Measurements from ENCODE around the gene RALGAPA2.
"Not testable (repeated sequence)": the region's sequence is repeated elsewhere in the genome, so short reads cannot be mapped to it uniquely, and the experiment has no call there.

RALGAPA2 gene

DNA sequence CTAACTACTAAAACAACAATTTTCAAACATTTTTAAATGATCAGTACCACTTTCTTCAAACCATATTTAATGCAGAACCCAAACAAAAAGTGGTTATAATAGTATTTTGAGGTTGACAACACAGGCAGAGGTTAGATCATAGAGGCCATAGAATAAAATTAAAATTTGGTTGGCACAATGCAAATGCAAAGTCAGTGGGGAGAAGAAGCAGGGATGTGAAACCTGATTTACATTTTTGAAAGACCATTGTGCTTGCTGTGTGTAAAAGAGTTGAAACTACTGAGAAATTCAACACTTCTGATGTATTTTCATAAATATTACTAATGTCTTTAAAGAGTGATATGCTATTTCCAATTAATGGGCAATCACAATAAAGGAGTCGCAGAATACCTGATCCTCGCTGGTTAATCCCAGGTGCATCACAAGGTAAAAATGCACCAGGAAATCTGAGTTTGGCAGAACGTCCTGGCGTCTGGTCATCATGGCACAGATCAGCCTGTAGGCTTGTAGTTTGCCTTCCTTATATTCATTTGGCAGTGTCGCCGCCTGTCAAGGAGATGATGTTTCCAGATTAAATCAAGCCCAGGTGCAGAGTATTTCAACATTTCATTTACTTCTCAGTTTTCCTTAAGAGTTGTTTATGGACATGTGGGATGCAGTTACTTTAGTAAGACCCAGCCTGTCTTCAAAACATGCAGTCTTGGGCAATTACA is 141.2 kb downstream of the RALGAPA2 start:
- DNase-seq (ENCODE audit: low spot score): no peak

DNA sequence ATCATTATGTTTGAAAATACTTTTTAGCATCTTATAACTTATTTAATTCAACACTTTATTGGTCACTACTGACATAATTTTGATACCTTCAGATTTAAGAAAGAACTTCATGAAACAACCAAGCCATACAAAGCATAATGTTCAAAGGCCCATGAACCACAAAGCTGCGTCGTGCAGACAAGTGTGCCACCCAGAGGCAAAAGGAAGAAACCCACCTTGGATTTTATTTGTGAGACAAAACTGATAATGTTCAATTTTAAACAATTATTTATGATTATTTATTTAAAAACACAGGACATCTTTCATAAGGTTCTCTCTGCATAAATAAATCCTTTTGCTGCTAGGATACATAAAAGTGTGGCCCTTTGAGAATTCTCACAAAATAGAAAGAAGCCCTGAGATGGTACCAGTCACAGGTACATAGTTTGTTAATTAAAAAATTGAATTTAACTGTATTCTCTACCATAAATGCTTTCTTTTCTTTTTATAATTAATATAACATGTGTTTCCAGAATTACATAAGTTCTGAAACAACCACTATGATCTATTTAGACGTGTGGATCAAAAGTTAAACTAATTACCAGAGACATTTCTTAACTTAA is 143.7 kb downstream of the RALGAPA2 start:
- DNase-seq (ENCODE audit: low spot score): peak; percentile 9

- no peak for DNase-seq (ENCODE audit: low spot score)
Measured at GRCh38 chr20:20567712-20568111, 144.7 kb downstream of the RALGAPA2 start.

DNA sequence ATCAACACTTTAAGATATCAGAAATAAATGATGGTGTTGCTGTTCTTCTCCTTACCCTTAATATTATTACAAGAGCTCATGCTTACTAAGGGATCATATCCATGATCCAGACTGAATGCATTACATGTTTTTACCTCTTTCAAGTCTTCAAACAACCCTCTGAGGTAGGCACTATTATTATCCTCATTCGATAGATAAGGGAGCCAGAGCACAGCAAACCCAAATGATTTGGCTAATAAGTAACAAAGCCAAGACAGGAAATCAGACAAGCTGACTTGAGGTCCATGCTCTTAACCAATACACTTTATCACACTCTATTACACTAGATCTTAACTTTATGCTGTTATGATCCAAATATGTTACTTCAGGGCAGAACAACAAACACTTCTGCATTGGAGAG is 145.9 kb downstream of the RALGAPA2 start:
- no peak for DNase-seq (ENCODE audit: low spot score)

GRCh38 chr20:20564279-20564678 is 148.2 kb downstream of the RALGAPA2 start:
- no peak for DNase-seq (ENCODE audit: low spot score)

DNA sequence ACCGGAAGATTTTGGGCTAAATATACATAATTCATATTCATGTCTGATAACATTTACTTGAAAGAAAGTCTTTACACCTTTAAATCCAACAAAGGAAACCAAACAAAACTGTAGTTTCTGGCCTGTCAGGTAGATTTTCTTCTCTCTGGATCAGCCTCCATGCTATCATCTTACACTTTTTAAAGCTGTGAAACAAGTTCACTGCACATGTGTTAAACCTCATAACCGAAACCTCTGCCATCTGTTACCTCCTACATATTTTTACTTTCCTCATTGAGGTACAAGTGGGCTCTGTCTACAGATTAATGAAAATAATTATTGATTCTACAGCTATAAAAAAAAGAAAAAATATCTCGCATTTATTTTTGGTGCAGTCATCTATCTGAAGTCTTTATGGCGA is 149.9 kb downstream of the RALGAPA2 start:
- no peak for DNase-seq (ENCODE audit: low spot score)

DNA sequence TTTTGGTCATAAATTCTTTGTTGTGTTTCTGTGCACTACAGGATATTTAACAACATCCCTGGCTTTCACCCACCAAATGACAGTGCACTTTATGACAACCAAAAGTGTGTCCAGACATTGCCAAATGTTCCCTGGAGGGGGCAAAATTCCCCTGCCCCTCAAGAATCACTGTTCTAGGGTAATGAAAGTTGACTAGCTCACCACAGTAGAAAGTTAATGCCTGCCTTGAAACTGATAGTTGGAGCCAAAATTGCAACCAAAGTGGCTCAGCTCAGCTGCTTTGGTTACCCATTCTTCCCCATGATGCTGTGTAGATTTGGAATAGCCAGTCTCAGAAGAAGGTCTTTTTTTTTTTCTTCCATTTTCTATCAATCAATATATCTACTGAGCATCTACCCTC is 150.6 kb downstream of the RALGAPA2 start:
- DNase-seq (ENCODE audit: low spot score): no peak

GRCh38 chr20:20561172-20561571 is 151.3 kb downstream of the RALGAPA2 start:
- DNase-seq (ENCODE audit: low spot score): no peak

DNA sequence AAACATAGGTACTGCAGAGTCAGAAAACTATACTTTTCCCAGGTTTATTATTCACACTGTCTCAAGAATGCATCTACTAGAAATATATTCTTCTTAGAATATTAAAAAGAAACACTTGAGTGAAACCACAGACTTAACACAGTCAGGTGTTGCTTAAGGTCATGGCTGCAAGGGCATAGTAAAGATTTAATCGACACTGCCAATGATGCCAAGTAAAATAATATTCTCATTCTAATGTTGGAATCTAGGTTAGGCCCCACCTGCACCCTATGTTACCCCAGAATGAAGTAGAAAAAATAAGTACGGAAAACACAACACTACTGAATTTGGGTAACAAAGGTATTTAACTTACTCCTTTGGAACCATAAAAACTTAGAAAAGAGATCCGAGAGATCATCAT is 155.0 kb downstream of the RALGAPA2 start:
- no peak for DNase-seq (ENCODE audit: low spot score)

DNA sequence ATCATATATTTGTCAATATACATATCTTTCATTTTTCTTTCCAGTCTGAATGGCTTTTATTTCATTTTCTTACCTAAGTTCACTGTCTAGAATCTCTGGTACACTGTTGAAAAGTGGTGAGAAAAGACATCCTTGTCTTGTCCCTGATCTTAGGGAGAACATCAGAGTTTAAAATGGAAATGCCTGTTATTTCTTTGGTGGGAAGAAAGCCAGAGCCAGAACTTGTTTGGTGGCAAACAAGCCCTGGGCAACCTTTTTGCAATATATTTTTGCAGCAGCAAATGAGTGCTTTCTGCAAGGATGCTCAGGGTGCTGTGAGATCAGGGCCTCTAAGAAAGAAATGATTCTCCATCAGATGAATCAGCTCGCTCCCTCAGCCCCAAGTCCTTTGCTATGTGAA is 156.6 kb downstream of the RALGAPA2 start:
- no peak for DNase-seq (ENCODE audit: low spot score)

- DNase-seq (ENCODE audit: low spot score): no peak
Measured at GRCh38 chr20:20554951-20555350, 157.5 kb downstream of the RALGAPA2 start.

GRCh38 chr20:20553541-20553940 is 158.9 kb downstream of the RALGAPA2 start:
- DNase-seq (ENCODE audit: low spot score): no peak

GRCh38 chr20:20552076-20552475 is 160.4 kb downstream of the RALGAPA2 start:
- DNase-seq (ENCODE audit: low spot score): no peak

DNA sequence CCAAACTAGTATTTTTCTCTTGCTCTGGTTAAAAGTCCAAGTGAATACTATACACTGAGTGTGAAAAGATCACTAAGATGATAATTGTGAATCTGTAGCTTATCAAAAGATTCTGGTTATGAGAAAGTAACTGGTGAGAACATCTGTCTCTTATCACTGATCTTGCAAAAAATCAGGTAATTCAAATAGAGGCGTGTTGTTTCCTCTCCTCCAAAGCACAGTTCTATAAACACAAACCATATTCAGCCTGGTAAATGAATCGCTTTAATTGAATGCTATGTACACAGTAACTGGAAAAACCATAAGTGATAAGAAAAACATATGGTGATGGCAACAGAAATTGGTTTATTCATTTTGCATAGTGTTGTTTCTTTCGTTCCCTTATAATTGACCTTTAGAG is 161.0 kb downstream of the RALGAPA2 start:
- DNase-seq (ENCODE audit: low spot score): no peak

DNA sequence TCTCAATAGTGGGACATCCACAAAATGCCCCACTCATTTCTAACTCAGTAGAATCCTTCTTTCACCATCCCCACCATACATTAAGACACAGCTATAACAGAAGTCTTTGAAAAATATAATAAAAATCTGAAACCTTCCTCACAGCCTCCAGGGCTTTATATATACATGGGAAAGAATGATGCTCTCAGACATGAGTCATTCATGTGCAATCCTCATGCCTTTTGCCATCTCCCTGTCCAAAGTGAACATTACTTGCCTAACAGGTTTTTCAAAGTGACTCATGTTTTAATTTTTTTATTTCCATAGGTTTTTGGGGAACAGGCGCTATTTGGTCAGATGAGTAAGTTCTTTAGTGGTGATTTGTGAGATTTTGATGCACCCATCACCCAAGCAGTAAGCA is 162.7 kb downstream of the RALGAPA2 start:
- no peak for DNase-seq (ENCODE audit: low spot score)

DNA sequence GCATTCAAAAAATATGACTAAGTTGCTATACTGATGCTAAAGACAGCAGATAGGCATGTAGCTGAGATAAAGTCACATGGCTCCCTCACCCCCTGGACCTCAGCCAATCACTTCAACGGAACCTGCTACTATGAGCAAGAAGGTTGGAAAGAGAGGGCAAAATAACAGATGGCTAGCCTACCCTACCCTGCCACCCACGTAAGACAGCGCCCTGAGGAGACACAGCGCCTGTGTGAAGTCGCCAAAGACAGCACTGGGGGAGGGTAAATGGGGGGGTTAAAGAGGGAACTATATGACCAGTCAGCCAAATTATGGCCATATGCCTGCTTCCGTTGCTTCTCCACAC is 163.2 kb downstream of the RALGAPA2 start:
- no peak for DNase-seq (ENCODE audit: low spot score)

- no peak for DNase-seq (ENCODE audit: low spot score)
Measured at GRCh38 chr20:20548527-20549266, 163.7 kb downstream of the RALGAPA2 start.

GRCh38 chr20:20547876-20548266 is 164.6 kb downstream of the RALGAPA2 start:
- DNase-seq (ENCODE audit: low spot score): no peak

- DNase-seq (ENCODE audit: low spot score): no peak
Measured at GRCh38 chr20:20547221-20547875, 165.1 kb downstream of the RALGAPA2 start.

DNA sequence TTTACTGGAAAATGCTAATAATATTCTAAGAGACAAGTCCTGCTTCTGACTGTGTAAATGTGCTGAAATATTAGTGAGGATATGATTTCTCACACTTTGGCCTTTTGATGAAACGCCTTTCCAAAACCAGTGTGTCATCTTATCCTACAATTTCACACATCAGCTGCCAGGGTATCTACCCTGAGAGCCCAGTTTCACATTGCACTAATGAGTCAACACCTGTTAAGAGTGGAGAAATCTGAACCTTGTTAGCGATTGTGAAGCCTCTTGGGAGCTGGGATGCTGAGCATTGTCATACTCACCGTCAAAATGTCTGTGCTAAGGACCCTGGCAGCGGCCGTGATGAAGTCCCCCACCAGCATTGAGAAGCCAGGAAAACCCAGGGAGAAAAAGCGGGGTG is 166.0 kb downstream of the RALGAPA2 start:
- DNase-seq (ENCODE audit: low spot score): no peak

DNA sequence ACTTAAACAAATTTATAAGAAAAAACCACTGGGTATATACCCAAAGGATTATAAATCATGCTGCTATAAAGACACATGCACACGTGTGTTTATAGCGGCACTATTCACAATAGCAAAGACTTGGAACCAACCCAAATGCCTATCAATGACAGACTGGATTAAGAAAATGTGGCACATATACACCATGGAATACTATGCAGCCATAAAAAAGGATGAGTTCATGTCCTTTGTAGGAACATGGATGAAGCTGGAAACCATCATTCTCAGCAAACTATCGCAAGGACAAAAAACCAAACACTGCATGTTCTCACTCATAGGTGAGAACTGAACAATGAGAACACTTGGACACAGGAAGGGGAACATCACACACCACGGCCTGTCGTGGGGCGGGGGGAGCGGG is 169.1 kb downstream of the RALGAPA2 start:
- not testable (repeated sequence) for DNase-seq (ENCODE audit: low spot score)

DNA sequence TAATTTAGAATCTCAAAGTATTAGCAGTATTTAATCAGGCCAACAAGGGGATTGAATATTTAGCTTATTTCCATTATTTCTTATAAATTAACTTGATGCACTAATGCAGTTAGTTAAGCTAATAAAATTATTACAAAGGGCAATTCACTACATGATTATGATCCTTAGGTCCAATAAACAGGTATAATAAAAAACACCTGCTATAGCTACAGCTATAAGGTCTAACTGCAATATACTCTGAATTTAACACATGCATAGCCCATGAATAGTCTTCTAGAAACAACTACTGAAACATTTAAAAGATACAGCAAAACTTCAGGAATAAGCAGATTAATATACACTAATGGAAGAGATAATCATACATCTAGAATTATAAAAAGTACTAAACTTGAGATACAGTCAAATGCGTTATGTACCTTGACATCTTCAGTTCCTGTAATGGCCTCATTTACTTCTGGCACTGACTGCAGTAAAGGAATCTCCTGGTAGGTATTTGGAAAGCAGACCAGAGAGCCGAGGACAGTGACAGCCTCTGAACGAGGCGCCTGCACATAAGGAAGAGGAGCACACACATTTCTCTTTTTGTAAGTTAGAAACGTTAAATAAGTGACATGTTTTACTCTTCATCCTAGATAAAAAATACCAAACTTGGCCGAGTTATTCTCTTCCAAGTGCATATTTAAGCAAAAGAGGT is 176.1 kb downstream of the RALGAPA2 start:
- DNase-seq (ENCODE audit: low spot score): no peak
